ENCODE measurements around the gene TIMM22.

- TF ChIP-seq YY1 (IDR thresholded peaks at IDR 0.05; ENCODE audit: insufficient read depth, insufficient read length), result no peak
- TF ChIP-seq ZNF274 (IDR thresholded peaks at IDR 0.05; ENCODE audit: low read depth, low read length), result no peak
- no peak for TF ChIP-seq SUZ12 (IDR thresholded peaks at IDR 0.05; ENCODE audit: extremely low read depth, insufficient read depth, insufficient read length)
Measured at GRCh38 chr17:980406-981291, 16.3 kb upstream of the TIMM22 start.

Measured in NT2/D1 (cell line).